Activated CD4-positive, alpha-beta T cell treated with anti-CD3 and anti-CD28 coated beads, Interleukin-2, amount 50 U/mL, for 24 hours (primary cell): ENCODE results near the gene TTC27.
A peak's percentile ranks its signal among the peaks of the same experiment; 100 is the strongest.
"Not testable (repeated sequence)": the region's sequence is repeated elsewhere in the genome, so short reads cannot be mapped to it uniquely, and the experiment has no call there.

ENCODE experiments used
- DNase-seq, 2 donors: peaks; one replicate each; pipeline ENCODE4 v3.0.0-alpha.2; 2020; ENCODE audit warnings: low read depth in 1 of 2, low spot score in 1 of 2

The TTC27 gene

GRCh38 chr2:32627814-32628579, at the start of gene TTC27:
TTC27 (plus strand) TSS chr2:32628050; CDS start chr2:32628293, 243 bp downstream.
- DNase-seq: peak; percentile 89 to 94

GRCh38 chr2:32591669-32592463, 36.0 kb upstream of the TTC27 start:
- DNase-seq: peak in 1 of 2 donors; percentile 3

DNA sequence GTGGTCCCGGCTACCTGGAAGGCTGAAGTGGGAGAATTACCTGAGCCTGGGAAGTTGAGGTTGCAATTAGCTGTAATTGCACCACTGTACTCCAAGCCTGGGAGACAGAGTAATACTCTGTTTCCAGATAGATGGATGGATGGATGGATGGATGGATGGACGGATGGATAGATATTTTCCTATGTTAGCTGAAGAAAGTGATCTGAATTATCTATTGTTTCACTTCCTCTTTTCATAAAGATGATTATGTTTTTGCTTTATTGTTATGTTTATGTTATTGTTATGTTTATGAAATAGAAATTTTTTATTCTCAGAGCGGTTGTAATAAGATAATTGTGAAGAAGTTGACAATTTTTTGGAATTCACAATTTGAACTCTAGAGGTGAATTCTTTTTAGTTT, 33.3 kb upstream of the TTC27 start:
- no peak for DNase-seq

DNA sequence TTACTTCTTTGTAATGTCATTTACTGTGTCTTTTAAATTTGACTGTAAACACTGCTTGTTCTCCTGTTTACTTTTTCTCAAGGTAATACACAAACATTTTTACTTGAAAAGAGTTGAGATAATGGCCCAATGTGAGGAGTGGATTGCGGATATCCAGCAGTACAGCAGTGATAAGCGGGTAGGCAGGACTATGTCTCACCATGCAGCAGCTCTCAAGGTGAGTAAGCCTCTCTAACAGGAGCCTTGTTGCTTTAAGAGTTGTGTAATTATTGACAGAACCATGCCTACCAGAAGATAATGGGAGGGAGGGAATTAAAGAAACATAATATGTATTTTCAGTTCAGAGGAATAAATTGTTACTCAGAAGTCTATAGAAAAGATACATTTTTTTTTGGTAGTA, 16.5 kb upstream of the TTC27 start:
- DNase-seq: no peak

- DNase-seq: no peak
Measured at GRCh38 chr2:32611771-32612170, 16.1 kb upstream of the TTC27 start.

- DNase-seq: no peak
Measured at GRCh38 chr2:32614084-32614483, 13.8 kb upstream of the TTC27 start.

DNA sequence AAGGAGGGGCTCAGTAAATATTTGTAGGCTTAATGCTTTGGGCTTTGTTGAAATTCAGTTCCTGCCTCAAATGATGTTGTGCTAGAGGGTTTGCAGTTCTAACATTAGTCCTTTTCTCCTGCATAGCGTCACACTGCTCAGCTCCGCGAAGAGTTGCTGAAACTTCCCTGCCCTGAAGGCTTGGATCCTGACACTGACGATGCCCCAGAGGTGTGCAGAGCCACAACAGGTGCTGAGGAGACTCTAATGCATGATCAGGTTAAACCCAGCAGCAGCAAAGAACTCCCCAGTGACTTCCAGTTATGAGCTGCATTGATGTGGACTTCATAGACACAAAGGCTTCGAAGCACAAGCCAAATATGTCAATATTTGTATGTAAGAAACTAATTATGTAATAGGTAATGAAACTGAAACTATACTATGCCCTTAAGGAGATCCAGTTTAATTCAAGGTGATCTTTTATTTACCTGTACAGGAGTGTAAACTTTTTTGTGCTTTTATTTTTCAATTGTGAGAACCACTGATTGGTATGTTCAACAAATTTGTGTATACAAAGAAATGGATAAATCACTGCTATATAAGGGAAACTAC, 10.2 kb upstream of the TTC27 start:
- no peak for DNase-seq

DNA sequence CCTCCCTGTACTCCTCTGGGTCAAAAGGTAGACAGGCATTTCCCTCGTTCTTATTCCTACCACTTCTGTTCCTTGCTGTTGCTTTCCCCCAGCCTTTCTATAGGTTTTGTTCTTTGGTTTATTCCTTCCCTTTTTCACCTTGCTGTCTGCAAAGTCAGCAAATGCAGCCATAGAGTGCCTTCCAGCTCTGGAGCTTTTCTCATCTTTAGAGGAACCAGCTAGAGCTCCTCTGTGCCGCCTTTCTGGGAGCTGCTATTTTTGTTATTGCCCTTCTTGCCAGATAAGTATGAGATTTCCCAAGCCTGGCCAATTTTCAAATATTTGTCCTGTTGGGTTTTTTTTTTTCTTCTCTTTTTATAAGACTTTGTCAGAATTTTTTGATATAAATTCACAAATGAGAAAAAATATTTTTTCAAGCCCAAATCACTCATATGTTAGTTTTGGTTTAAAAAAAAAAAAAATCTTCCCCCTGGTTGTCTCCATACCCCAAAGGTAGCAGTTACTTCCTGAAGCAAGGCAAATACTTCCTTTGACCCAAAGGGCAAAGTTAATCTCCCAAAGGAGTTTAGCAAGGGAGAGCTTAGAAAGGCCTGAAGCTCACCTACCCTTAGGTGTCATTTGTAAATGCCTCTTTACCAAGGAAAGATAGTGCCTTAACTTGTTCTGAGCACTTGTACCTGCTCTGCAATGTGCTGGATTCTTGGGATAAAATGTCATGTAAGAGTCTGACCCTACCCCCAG, 5.1 kb upstream of the TTC27 start:
- DNase-seq: no peak

DNA sequence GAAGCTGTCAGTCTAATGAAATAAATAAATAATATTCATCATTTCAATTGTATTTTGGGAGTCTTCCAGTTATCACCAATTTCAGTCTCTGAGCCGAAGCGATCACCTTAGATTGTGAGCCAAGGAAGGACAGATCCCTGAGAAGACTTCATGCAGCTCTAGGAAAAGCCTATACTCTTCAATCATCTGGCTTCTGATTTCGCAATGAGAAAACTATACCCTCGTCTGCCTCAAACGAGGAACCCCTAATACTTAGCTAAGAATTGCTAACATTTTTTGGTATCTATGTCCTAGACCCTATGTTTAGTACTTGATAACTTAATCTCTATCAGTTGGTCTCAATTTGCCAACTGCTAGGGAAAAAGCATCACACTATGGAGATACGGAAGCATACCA, 4.5 kb upstream of the TTC27 start:
- DNase-seq: no peak

- no peak for DNase-seq
Measured at GRCh38 chr2:32624812-32625211, 3.0 kb upstream of the TTC27 start.

- DNase-seq: no peak
Measured at GRCh38 chr2:32626639-32627221, 1.1 kb upstream of the TTC27 start.

DNA sequence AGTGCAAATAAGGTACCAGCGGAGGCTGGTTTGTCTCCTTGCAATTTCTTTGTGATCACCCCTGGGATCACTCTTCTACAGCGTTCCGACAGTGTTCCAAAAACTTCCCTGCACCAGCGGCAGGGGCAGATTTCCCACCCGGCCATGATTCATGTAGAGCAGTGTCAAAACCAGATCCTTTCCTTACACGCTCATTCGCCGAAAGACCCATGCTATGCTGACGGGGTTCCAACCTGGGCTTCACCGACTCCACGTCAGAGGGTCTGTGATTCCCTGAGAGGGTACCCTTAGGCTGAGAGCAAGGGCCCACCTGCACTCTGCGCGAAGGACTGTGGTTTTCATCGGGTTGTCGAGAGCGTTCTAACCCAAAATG, 423 bp upstream of the TTC27 start:
- DNase-seq: peak in 1 of 2 donors; percentile 19

DNA sequence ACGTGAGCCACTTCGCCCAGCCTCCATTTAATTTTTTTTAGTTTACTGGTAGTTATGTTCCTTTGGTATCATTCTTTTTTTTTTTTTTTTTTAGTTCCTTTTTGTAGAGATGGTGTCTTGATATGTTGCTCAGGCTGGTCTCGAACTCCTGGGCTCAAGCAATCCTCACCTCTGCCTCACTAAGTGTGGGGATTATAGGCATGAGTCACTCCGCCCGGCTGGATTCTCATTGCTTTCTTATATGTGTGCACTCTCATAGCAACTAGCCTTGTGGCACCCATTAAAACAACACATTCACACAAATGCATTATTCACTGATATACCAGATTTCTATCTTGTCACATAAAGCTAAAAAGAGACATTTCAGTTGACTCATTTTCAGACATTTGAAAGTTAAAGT, 4.2 kb downstream of the TTC27 start:
- peak in 1 of 2 donors; percentile 16 for DNase-seq

GRCh38 chr2:32633040-32633439, 5.2 kb downstream of the TTC27 start:
- no peak for DNase-seq

- DNase-seq: not testable (repeated sequence)
Measured at GRCh38 chr2:32638548-32638947, 10.7 kb downstream of the TTC27 start.

GRCh38 chr2:32641180-32641579, 13.3 kb downstream of the TTC27 start:
- no peak for DNase-seq

DNA sequence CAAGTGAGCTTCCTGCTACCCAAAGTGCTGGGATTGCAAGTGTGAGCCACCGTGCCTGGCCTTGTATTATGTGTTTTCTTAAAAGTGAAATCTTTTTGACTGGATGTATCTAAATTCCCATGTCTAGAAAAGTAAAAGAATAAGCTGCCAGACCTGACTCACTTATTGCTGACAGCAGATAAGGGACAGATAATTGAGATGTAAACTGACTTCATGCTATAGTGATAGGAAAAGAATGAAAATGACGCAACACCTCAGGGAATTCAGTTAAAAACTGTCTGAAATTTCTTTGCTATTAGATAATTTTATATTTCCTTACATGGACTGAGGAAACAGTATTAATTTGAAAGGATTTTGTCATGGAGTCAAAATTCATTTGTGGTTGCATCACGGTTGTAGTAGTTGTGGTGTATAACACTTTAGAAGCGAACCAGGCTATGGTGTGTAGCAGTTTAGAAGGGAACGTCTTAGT, 19.4 kb downstream of the TTC27 start:
- no peak for DNase-seq

DNA sequence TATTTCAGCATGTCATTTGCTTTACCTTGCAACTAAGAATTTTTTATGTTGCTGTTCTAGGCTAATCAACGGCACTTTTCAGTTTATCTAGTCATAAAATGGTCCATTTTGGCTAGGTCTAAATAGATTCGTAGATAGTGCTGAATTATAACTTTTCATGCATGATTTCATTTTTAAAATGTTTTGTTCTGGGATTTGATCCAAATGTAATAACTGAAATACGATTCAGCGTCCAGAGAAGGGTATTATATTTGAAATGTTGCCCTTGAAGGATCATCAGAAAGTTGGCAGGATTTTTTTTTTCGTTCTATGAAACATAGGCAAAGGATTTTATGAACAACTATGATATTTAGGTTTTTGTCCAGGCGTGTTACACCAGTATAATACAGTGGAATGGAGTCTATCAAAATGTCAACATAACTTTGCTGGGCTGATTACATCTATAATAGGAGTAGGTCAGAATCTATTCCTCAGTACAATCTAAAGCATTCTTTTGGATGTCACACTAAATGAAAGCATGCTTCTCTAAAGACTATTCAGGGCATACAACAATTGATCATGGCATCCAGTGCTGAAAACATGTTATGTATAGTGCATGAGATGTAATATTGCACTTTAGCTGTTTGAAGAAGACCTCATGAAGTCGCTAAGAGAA, 24.8 kb downstream of the TTC27 start:
- no peak for DNase-seq

GRCh38 chr2:32656069-32656468, 28.2 kb downstream of the TTC27 start:
- no peak for DNase-seq

- no peak for DNase-seq
Measured at GRCh38 chr2:32663864-32664263, 36.0 kb downstream of the TTC27 start.
